Neural crest cell (in vitro differentiated cells): ENCODE measurements around the gene PUM2. TPM values are rescaled to one million over a fixed set of nuclear protein-coding genes. Genes with fewer than 3 reads are reported as not detected.

Experiments
- DNase-seq: peaks from one replicate; pipeline ENCODE4 v3.0.0; 2021; ENCODE audit warnings: low read depth, mixed read lengths, low spot score
- H3K27ac Mint-ChIP-seq: one replicate; pipeline ENCODE4 v1.8.0; 2021; ENCODE audit warnings: mild to moderate bottlenecking, mixed read lengths; ENCODE audit not compliant: unreplicated experiment
- H3K27me3 Mint-ChIP-seq: 2 replicates; pipeline ENCODE4 v1.8.0; 2021; ENCODE audit warnings: low read depth, mild to moderate bottlenecking, mixed read lengths
- H3K36me3 Mint-ChIP-seq: 2 replicates; pipeline ENCODE4 v1.8.0; 2021; ENCODE audit warnings: low read depth, mild to moderate bottlenecking, mixed read lengths
- H3K4me1 Mint-ChIP-seq: 2 replicates; pipeline ENCODE4 v1.8.0; 2021; ENCODE audit warnings: mixed read lengths
- H3K4me3 Mint-ChIP-seq: one replicate; pipeline ENCODE4 v1.8.0; 2021; ENCODE audit warnings: mild to moderate bottlenecking, mixed read lengths
- H3K9me3 Mint-ChIP-seq: 2 replicates; pipeline ENCODE4 v1.8.0; 2021; ENCODE audit warnings: mixed read lengths
- total RNA-seq: library from RNA; stranded (reverse); gene quantifications from 2 replicates; pipeline ENCODE4 v1.2.1, GENCODE V29; 2021
- TF ChIP-seq, protein P1 (sequence below): fragments of 200-600 bp; sonication (generic); conservative IDR thresholded peaks from 2 replicates; pipeline ENCODE4 v1.5.0; 2021; ENCODE audit warnings: antibody characterized with exemption, mild to moderate bottlenecking

PUM2 gene
- total RNA-seq, 1 donor from 2014 or later: 110 TPM

DNA sequence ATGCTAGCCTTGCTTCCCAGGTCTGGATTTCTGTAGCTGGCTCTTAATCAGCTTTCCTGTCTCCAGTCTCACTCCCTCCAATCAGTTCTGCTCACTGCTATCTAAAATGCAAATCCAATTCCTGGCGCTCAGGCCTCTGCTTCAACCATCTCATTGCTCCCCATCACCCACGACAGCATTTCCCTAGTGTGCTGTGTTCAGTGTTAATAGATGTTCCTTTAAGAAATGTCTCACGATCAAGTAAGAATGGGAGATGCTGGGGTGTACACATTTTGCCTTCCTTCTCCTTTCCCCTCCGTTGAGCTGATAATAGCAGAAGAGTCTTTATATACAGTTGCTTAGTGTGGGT, 1.6 kb upstream of the PUM2 start:
- peaks cover 21% of the 10 kb centered on the region for H3K4me1 Mint-ChIP-seq
- TF ChIP-seq, protein P1, sequence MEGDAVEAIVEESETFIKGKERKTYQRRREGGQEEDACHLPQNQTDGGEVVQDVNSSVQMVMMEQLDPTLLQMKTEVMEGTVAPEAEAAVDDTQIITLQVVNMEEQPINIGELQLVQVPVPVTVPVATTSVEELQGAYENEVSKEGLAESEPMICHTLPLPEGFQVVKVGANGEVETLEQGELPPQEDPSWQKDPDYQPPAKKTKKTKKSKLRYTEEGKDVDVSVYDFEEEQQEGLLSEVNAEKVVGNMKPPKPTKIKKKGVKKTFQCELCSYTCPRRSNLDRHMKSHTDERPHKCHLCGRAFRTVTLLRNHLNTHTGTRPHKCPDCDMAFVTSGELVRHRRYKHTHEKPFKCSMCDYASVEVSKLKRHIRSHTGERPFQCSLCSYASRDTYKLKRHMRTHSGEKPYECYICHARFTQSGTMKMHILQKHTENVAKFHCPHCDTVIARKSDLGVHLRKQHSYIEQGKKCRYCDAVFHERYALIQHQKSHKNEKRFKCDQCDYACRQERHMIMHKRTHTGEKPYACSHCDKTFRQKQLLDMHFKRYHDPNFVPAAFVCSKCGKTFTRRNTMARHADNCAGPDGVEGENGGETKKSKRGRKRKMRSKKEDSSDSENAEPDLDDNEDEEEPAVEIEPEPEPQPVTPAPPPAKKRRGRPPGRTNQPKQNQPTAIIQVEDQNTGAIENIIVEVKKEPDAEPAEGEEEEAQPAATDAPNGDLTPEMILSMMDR: no peak
- H3K4me3 Mint-ChIP-seq: no peak overlapping the region
- no peak overlapping the region for H3K27ac Mint-ChIP-seq
- no peaks in the 10 kb centered on the region for H3K27me3 Mint-ChIP-seq
- DNase-seq: no peak
- H3K36me3 Mint-ChIP-seq: peaks cover 2% of the 10 kb centered on the region
- no peaks in the 10 kb centered on the region for H3K9me3 Mint-ChIP-seq

DNA sequence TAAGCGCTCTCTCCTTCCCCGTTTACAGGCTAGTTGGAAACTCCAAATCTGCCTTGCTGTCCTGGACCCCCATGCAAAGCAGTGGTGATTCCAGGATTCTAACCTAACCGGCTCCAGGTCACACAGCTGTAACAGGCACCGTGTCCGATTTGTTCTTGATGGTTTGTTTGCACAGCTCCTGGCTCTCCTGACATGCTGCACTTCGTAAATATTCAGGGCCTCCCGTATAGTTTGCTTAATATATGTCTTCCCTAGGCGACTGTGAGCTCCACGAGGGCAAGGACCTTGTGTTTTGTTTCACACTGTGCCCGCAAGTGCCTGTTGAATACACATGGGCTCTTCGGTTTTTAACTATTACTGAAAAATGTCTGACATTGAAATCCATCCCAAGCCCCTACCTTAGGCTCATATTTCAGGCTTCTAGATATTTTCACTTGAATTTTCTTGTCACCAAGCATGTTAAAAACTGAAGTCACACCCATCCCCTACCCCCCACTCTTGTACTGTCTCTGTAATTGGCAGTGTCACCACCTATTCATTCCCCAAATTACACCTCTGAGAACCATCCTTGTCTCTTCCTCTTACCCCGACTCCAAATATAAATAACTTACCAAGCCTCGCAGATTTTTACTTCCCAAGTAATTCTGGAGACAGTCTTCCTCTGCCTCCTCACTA, 1.0 kb upstream of the PUM2 start:
- no peak overlapping the region for H3K4me3 Mint-ChIP-seq
- H3K27me3 Mint-ChIP-seq: no peaks in the 10 kb centered on the region

DNA sequence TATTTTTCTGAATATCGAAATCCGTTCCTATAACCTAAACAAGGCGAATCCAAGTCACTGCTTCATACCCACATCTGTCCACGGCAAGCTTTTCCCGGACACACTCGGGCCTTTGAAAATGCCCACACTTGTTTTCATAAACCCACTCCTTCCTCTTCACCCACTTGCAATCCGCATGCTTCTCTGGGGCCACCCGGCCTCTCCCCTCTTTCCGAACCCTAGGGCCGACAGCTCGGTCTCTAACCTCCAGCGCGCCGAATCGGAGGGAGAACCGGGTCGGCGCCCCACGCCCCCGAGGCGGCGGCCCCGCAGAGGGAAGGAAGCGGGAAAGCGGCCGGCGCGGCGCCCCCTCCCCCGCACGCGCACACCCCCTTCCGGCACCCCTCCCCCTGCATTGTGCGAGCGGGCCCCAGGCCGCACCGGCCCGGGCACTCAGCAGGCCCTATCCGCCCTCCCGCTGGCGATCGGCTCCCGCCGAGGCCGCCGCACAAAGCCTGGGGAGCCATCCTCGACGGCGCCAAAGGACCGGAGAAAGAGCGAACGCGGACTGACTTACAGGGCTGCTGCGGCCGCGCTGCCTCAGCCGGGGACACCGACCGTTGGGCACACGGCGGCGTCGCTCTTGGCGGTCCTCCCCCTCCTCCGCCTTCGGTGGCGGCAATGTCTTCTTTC, 467 bp downstream of the PUM2 start:
- TF ChIP-seq, protein P1: no peak
- Mint-ChIP-seq H3K4me1 (peaks cover 38% of the 10 kb centered on the region), H3K9me3 (no peaks in the 10 kb centered on the region), H3K4me3 (peak overlapping the region; percentile 98), H3K36me3 (peaks cover 5% of the 10 kb centered on the region), H3K27me3 (no peaks in the 10 kb centered on the region), H3K27ac (peak overlapping the region; percentile 98)
- peak; percentile 60 for DNase-seq

More for the DNA sequence above, 1.0 kb upstream of the PUM2 start:
- TF ChIP-seq, protein P1: no peak
- Mint-ChIP-seq H3K4me1 (peaks cover 25% of the 10 kb centered on the region), H3K27ac (no peak overlapping the region), H3K36me3 (peaks cover 2% of the 10 kb centered on the region), H3K9me3 (no peaks in the 10 kb centered on the region)
- no peak for DNase-seq

DNA sequence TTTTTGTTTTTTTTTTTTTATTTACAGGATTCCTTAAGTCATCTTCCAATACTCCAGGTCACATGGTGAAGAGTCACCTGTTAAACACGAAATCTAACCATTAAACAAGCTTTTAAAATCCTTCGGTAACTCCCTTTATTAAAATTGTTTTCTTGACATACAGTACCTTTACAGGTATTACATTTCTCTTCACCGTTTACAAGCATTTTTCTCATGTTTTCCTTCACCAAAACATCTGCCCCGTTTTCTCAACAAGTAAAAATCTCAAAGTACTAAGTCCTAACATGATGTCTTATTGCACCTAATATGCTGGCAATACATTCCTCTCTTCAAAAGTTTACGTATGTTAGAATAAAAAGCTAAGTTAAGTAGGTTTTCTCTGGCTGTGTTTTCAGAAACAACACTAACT, 1.1 kb downstream of the PUM2 start:
- TF ChIP-seq, protein P1: no peak
- peak overlapping the region; percentile 98 for H3K4me3 Mint-ChIP-seq
- DNase-seq: no peak

DNA sequence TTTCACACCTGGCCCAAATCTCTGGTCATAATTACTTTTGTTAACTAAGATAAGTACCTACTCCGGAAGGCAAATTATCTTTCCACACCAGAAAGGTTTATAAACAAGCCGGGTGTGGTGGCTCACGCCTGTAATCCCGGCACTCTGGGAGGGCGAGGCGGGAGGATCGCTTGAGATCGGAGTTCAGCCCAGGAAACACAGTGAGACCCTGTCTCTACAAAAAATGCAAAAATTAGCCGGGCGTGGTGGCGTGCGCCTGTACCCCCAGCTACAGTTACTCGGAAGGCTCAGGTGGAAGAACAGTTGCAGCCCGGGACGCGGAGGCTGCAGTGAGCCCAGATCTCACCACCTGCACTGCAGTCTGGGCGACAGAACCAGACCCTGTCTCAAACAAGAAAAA, 2.1 kb downstream of the PUM2 start:
- no peaks in the 10 kb centered on the region for H3K27me3 Mint-ChIP-seq
- H3K36me3 Mint-ChIP-seq: peaks cover 6% of the 10 kb centered on the region
- H3K4me3 Mint-ChIP-seq: peak overlapping the region; percentile 98
- TF ChIP-seq, protein P1: no peak
- no peak for DNase-seq
- peak overlapping the region; percentile 52 for H3K27ac Mint-ChIP-seq
- H3K9me3 Mint-ChIP-seq: no peaks in the 10 kb centered on the region
- H3K4me1 Mint-ChIP-seq: peaks cover 45% of the 10 kb centered on the region

More for the DNA sequence above, 1.1 kb downstream of the PUM2 start:
- H3K9me3 Mint-ChIP-seq: no peaks in the 10 kb centered on the region
- H3K36me3 Mint-ChIP-seq: peaks cover 6% of the 10 kb centered on the region
- H3K27ac Mint-ChIP-seq: peak overlapping the region; percentile 98
- peaks cover 41% of the 10 kb centered on the region for H3K4me1 Mint-ChIP-seq
- no peaks in the 10 kb centered on the region for H3K27me3 Mint-ChIP-seq
